Measurements from ENCODE around the gene MARCHF5. TPM values are rescaled to one million over a fixed set of nuclear protein-coding genes. Genes with fewer than 3 reads are reported as not detected.
"Not testable (repeated sequence)": the region's sequence is repeated elsewhere in the genome, so short reads cannot be mapped to it uniquely, and the experiment has no call there.

MARCHF5 gene
- total and polyA plus RNA-seq, 9 donors, result 15.4 to 44.1 (median 36.0) TPM

GRCh38 chr10:92387289-92387940, 96.4 kb downstream of the MARCHF5 start:
- intact Hi-C loops (cut with DNase I), result no loop called here
- H3K4me3 ChIP-seq, result no peak overlapping the region
- TF ChIP-seq POLR2A (IDR thresholded peaks at IDR 0.05) (no peak), EP300 (IDR thresholded peaks at IDR 0.05) (no peak)
- TF ChIP-seq, protein P1, sequence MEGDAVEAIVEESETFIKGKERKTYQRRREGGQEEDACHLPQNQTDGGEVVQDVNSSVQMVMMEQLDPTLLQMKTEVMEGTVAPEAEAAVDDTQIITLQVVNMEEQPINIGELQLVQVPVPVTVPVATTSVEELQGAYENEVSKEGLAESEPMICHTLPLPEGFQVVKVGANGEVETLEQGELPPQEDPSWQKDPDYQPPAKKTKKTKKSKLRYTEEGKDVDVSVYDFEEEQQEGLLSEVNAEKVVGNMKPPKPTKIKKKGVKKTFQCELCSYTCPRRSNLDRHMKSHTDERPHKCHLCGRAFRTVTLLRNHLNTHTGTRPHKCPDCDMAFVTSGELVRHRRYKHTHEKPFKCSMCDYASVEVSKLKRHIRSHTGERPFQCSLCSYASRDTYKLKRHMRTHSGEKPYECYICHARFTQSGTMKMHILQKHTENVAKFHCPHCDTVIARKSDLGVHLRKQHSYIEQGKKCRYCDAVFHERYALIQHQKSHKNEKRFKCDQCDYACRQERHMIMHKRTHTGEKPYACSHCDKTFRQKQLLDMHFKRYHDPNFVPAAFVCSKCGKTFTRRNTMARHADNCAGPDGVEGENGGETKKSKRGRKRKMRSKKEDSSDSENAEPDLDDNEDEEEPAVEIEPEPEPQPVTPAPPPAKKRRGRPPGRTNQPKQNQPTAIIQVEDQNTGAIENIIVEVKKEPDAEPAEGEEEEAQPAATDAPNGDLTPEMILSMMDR (IDR thresholded peaks at IDR 0.05), result no peak
- H3K4me1 ChIP-seq (ENCODE audit: insufficient read depth), result no peaks in the 10 kb centered on the region
- H3K27ac ChIP-seq, result no peak overlapping the region
- 34 to 43% (median 36%) methylated on average over 11 of the region's 11 CpGs for WGBS, 3 donors
- no peaks in the 10 kb centered on the region for H3K27me3 ChIP-seq
- peak in 1 of 5 donors; percentile 34 for DNase-seq
- H3K9me3 ChIP-seq, result no peaks in the 10 kb centered on the region
- no peaks in the 10 kb centered on the region for H3K36me3 ChIP-seq

DNA sequence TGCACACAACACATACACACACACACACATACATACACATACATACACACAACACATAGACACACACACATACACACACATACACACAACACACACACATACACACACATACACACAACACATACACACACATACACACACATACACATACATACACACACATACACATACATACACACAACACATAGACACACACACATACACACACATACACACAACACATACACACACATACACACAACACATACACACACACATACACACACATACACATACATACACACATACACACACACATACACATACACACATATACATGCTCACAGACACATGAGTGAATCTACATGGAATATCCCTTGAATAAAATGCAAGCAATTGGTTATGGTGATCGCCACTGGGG, 102.2 kb downstream of the MARCHF5 start:
- intact Hi-C loops (cut with DNase I); DNase-seq; H3K36me3 ChIP-seq; H3K9me3 ChIP-seq; H3K4me1 ChIP-seq (ENCODE audit: insufficient read depth); H3K4me3 ChIP-seq; H3K27me3 ChIP-seq; H3K27ac ChIP-seq: not testable (repeated sequence)
- WGBS, 3 donors, result 0 to 36% (median 20%) methylated on average over 1 of the region's 1 CpG

DNA sequence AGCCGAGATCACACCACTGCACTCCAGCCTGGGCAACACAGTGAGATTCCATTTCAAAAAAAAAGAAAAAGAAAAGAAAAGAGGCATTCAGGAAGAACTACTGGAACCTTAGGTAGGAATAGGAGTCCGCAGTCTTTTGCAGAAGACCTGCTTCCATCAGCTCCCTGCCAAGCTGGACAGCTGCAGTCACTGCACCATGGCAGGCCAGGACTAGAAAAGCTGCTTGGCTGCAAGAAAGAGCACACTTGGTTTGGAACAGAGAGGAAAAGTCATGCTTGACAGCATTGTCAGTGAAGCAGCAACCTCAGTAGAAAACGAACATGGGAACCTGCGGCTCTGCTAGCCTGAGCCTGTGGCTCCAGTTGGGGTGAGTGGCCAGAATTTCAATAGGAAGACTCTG, 104.3 kb downstream of the MARCHF5 start:
- 66 to 78% (median 78%) methylated on average over 4 of the region's 4 CpGs for WGBS, 3 donors
- Histone ChIP-seq H3K4me1 (ENCODE audit: insufficient read depth) (no peaks in the 10 kb centered on the region), H3K4me3 (no peak overlapping the region), H3K9me3 (peaks cover 0 to 3% of the 10 kb centered on the region in 2 donors), H3K27me3 (no peaks in the 10 kb centered on the region), H3K36me3 (no peaks in the 10 kb centered on the region), H3K27ac (no peak overlapping the region)
- TF ChIP-seq POLR2A (IDR thresholded peaks at IDR 0.05) (no peak), EP300 (IDR thresholded peaks at IDR 0.05) (no peak)
- TF ChIP-seq, protein P1 (IDR thresholded peaks at IDR 0.05), result no peak
- intact Hi-C loops (cut with DNase I), result no loop called here
- no peak for DNase-seq

- 78 to 86% (median 82%) methylated on average over 5 of the region's 5 CpGs for WGBS, 3 donors
- H3K27ac ChIP-seq; H3K4me3 ChIP-seq; H3K36me3 ChIP-seq; H3K27me3 ChIP-seq; H3K9me3 ChIP-seq; H3K4me1 ChIP-seq (ENCODE audit: insufficient read depth); DNase-seq; intact Hi-C loops (cut with DNase I): not testable (repeated sequence)
Observed at GRCh38 chr10:92402234-92402633, 111.3 kb downstream of the MARCHF5 start.

Small RNA genes within 50 kb of the gene (small RNA-seq; reads per million reads assigned to genes)
- gene RF00019 (not detected), gene RNY3P12 (not detected)

Other genes starting within 250 kb of the MARCHF5 start
- 1 to 10 TPM; 4.8 to 6.6 (median 5.7) TPM for gene CPEB3, start 89 bp upstream of the MARCHF5 start, total RNA-seq
- 1 to 10 TPM; 2.3 TPM for gene CPEB3, start 89 bp upstream of the MARCHF5 start, polyA plus RNA-seq

Data from ovary (tissue), 9 donors.